ENCODE results near the gene ZNF761. TPM values are rescaled to one million over a fixed set of nuclear protein-coding genes. Genes with fewer than 3 reads are reported as not detected.

ZNF761 gene
- total and polyA plus RNA-seq, 2 donors (not counting 3 experiments of a cell fraction or from before 2014, with no cell fraction given), result 6.4 to 8.8 TPM

- FAIRE-seq, result no peak
- no peak for DNase-seq (ENCODE audit: low read depth, low spot score)
- H2AFZ ChIP-seq (ENCODE audit: low read depth, low read length), result no peak overlapping the region
- no peaks in the 10 kb centered on the region for H3K9me1 ChIP-seq (replicated peaks; ENCODE audit: control insufficient read depth, extremely low read depth, insufficient read depth, low read length)
- no peaks in the 10 kb centered on the region for H3K9me3 ChIP-seq (replicated peaks; ENCODE audit: control insufficient read depth, insufficient read depth, low read length)
- TF ChIP-seq POLR2A (IDR thresholded peaks at IDR 0.05; ENCODE audit: low read depth, low read length), result no peak
- TF ChIP-seq MYC (IDR thresholded peaks at IDR 0.05; ENCODE audit: low read depth, low read length), result no peak
- no peak for TF ChIP-seq POLR2AphosphoS5 (IDR thresholded peaks at IDR 0.05; ENCODE audit: insufficient read depth, low read depth, low read length)
- no peak for TF ChIP-seq JUN (IDR thresholded peaks at IDR 0.05; ENCODE audit: borderline replicate concordance, insufficient read depth, insufficient read length, low read depth)
- TF ChIP-seq FOS (IDR thresholded peaks at IDR 0.05; ENCODE audit: borderline replicate concordance, insufficient read depth, low read length), result no peak
- no peak for TF ChIP-seq CTCF (IDR thresholded peaks at IDR 0.05; ENCODE audit: extremely low read depth in 1 of 2, insufficient read depth in 1 of 2, low read depth in 1 of 2, low read length in 2 of 2)
- no peak for TF ChIP-seq GATA2 (IDR thresholded peaks at IDR 0.05; ENCODE audit: insufficient read depth, insufficient read length, low read depth, low read length)
- no peak for TF ChIP-seq MAX (IDR thresholded peaks at IDR 0.05; ENCODE audit: insufficient read depth, insufficient read length)
- TF ChIP-seq EZH2 (IDR thresholded peaks at IDR 0.05; ENCODE audit: borderline replicate concordance, low read depth, low read length, severe bottlenecking), result no peak
- ChIA-PET POLR2A (no interaction called here), CTCF (no interaction called here)
- H3K27ac ChIP-seq (ENCODE audit: insufficient read depth, low read depth, low read length), result no peak overlapping the region
- no peak overlapping the region for H3K9ac ChIP-seq (replicated peaks; ENCODE audit: extremely low read depth, insufficient read depth, low read length)
- intact Hi-C loops (cut with micrococcal nuclease) (no loop called here), dilution Hi-C loops (cut with MboI; ENCODE audit: extremely low pct_ligation_motif_present, low sequenced_read_pairs) (no loop called here)
- no peaks in the 10 kb centered on the region for H3K27me3 ChIP-seq (ENCODE audit: control insufficient read depth in 2 of 2, insufficient read depth in 2 of 2, low read length in 2 of 2)
- H4K20me1 ChIP-seq (replicated peaks; ENCODE audit: control insufficient read depth, extremely low read depth, insufficient read depth, low read length), result no peaks in the 10 kb centered on the region
- no peaks in the 10 kb centered on the region for H3K4me1 ChIP-seq (ENCODE audit: control insufficient read depth, extremely low read depth, insufficient read depth, low read length)
- BruUV-seq (replicated peaks), result no TSS peak
- no peak overlapping the region for H3K4me3 ChIP-seq (replicated peaks in 1 of 3; ENCODE audit: insufficient read depth in 1 of 3, low read depth in 1 of 3, low read length in 3 of 3)
- H3K4me2 ChIP-seq (ENCODE audit: insufficient read depth, low read length), result no peak overlapping the region
- no peaks in the 10 kb centered on the region for H3K79me2 ChIP-seq (ENCODE audit: control insufficient read depth, insufficient read depth, low read length)
- H3K36me3 ChIP-seq (ENCODE audit: control insufficient read depth in 2 of 2, extremely low read depth in 1 of 2, insufficient read depth in 2 of 2, low read length in 2 of 2), result no peaks in the 10 kb centered on the region
These were observed 53.5 kb downstream of the ZNF761 start for GRCh38 chr19:53485046-53486004.
